Upper lobe of left lung (tissue), 4 donors: ENCODE data around the gene SEMA3D.

Experiments
- POLR2A ChIP-seq, 4 donors: fragments of 450-650 bp; IDR thresholded peaks; one replicate each; pipeline ENCODE4 v1.5.1; 2016 to 2017; ENCODE audit warnings: antibody characterized with exemption in 4 of 4, mild to moderate bottlenecking in 2 of 4
- TF ChIP-seq, protein P1 (sequence below), 6 experiments: fragments of 450-650 bp in 4 of 6; fragments of 200-600 bp in 2 of 6; sonication (generic) in 2 of 6; IDR thresholded peaks; one replicate each; pipeline ENCODE4 v1.5.1; 2016 to 2019; ENCODE audit warnings: antibody characterized with exemption in 6 of 6

DNA sequence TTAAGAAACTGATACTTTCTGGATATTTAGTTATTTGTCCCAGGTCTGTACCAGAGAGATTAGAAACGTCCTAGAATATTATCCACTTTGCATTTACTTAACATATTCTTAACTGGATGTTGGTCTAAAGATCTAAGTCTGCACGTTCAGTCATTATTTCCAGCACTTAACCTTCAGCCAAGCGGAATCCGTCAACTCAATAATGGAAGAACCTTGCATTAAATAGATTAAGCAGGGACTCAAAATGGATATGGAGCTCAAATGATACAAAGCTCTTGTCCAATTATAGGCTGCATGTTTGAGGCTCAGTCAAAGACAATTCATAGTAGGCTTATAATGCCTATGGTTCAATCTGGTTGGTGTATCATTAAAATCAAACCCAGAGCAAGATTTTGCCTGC, 162.9 kb downstream of the SEMA3D start:
- TF ChIP-seq, protein P1, sequence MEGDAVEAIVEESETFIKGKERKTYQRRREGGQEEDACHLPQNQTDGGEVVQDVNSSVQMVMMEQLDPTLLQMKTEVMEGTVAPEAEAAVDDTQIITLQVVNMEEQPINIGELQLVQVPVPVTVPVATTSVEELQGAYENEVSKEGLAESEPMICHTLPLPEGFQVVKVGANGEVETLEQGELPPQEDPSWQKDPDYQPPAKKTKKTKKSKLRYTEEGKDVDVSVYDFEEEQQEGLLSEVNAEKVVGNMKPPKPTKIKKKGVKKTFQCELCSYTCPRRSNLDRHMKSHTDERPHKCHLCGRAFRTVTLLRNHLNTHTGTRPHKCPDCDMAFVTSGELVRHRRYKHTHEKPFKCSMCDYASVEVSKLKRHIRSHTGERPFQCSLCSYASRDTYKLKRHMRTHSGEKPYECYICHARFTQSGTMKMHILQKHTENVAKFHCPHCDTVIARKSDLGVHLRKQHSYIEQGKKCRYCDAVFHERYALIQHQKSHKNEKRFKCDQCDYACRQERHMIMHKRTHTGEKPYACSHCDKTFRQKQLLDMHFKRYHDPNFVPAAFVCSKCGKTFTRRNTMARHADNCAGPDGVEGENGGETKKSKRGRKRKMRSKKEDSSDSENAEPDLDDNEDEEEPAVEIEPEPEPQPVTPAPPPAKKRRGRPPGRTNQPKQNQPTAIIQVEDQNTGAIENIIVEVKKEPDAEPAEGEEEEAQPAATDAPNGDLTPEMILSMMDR (IDR thresholded peaks at IDR 0.05), result no peak
- no peak for TF ChIP-seq POLR2A (IDR thresholded peaks at IDR 0.05)
